Measurements from ENCODE around the gene USP46. TPM values are rescaled to one million over a fixed set of nuclear protein-coding genes. Genes with fewer than 3 reads are reported as not detected.
A peak's percentile ranks its signal among the peaks of the same experiment; 100 is the strongest.

The USP46 gene
- total RNA-seq, 2 experiments from 2014 or later = 6.1 TPM

- no peak for DNase-seq
- Mint-ChIP-seq H3K27me3 (peaks cover 3% of the 10 kb centered on the region), H3K4me3 (no peak overlapping the region), H3K9me3 (no peaks in the 10 kb centered on the region), H3K36me3 (no peaks in the 10 kb centered on the region), H3K27ac (no peak overlapping the region), H3K4me1 (peaks cover 4% of the 10 kb centered on the region)
Measured at GRCh38 chr4:52617336-52618020, 41.6 kb downstream of the USP46 start.

- H3K4me3 Mint-ChIP-seq = no peak overlapping the region
- H3K27ac Mint-ChIP-seq = no peak overlapping the region
- H3K36me3 Mint-ChIP-seq = peaks cover 11% of the 10 kb centered on the region
- no peak for DNase-seq
- H3K27me3 Mint-ChIP-seq = peaks cover 3% of the 10 kb centered on the region
- peaks cover 4% of the 10 kb centered on the region for H3K4me1 Mint-ChIP-seq
- H3K9me3 Mint-ChIP-seq = peaks cover 3% of the 10 kb centered on the region
Measured at GRCh38 chr4:52614241-52614640, 44.9 kb downstream of the USP46 start.

DNA sequence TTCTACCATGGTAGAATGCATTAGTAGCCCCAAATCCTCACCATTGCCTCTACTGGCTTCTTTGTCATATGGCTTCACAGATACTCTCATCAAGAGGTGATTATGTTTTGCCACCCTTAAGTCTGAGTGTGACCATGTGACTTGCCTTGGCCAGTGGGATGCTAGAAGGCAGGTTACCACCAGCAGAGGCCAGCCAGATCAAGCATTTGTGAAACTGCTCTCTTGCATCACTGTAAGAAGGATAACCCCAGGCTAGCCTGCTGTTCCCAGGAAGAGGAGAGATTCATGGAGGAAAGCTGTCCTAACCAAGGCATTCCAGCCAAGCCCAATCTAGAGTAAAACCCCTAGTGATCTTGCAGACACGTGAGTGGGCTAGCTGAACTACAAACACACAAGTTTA is 46.8 kb downstream of the USP46 start:
- peaks cover 3% of the 10 kb centered on the region for H3K9me3 Mint-ChIP-seq
- H3K4me1 Mint-ChIP-seq = peaks cover 2% of the 10 kb centered on the region
- H3K27ac Mint-ChIP-seq = no peak overlapping the region
- H3K4me3 Mint-ChIP-seq = no peak overlapping the region
- H3K27me3 Mint-ChIP-seq = peaks cover 3% of the 10 kb centered on the region
- no peak for DNase-seq
- H3K36me3 Mint-ChIP-seq = peaks cover 11% of the 10 kb centered on the region

- DNase-seq = no peak
- Mint-ChIP-seq H3K4me3 (no peak overlapping the region), H3K27me3 (no peaks in the 10 kb centered on the region), H3K9me3 (peaks cover 5% of the 10 kb centered on the region), H3K4me1 (no peaks in the 10 kb centered on the region), H3K27ac (no peak overlapping the region), H3K36me3 (peaks cover 12% of the 10 kb centered on the region)
Measured at GRCh38 chr4:52611030-52611555, 48.0 kb downstream of the USP46 start.

- DNase-seq = no peak
- H3K9me3 Mint-ChIP-seq = peaks cover 5% of the 10 kb centered on the region
- H3K36me3 Mint-ChIP-seq = peaks cover 13% of the 10 kb centered on the region
- no peaks in the 10 kb centered on the region for H3K27me3 Mint-ChIP-seq
- H3K4me3 Mint-ChIP-seq = no peak overlapping the region
- H3K27ac Mint-ChIP-seq = no peak overlapping the region
- no peaks in the 10 kb centered on the region for H3K4me1 Mint-ChIP-seq
Measured at GRCh38 chr4:52606726-52607125, 52.4 kb downstream of the USP46 start.

GRCh38 chr4:52606040-52606439 is 53.1 kb downstream of the USP46 start:
- no peak overlapping the region for H3K4me3 Mint-ChIP-seq
- H3K4me1 Mint-ChIP-seq = no peaks in the 10 kb centered on the region
- H3K36me3 Mint-ChIP-seq = peaks cover 13% of the 10 kb centered on the region
- peaks cover 5% of the 10 kb centered on the region for H3K9me3 Mint-ChIP-seq
- no peak for DNase-seq
- H3K27ac Mint-ChIP-seq = no peak overlapping the region
- H3K27me3 Mint-ChIP-seq = no peaks in the 10 kb centered on the region

GRCh38 chr4:52604215-52604614 is 54.9 kb downstream of the USP46 start:
- H3K27ac Mint-ChIP-seq = no peak overlapping the region

GRCh38 chr4:52600275-52600674 is 58.8 kb downstream of the USP46 start:
- no peaks in the 10 kb centered on the region for H3K9me3 Mint-ChIP-seq
- peaks cover 5% of the 10 kb centered on the region for H3K36me3 Mint-ChIP-seq
- DNase-seq = no peak
- H3K4me1 Mint-ChIP-seq = no peaks in the 10 kb centered on the region
- no peaks in the 10 kb centered on the region for H3K27me3 Mint-ChIP-seq
- H3K27ac Mint-ChIP-seq = no peak overlapping the region
- no peak overlapping the region for H3K4me3 Mint-ChIP-seq

More at GRCh38 chr4:52604215-52604614, 54.9 kb downstream of the USP46 start:
- H3K36me3 Mint-ChIP-seq = peaks cover 6% of the 10 kb centered on the region
- DNase-seq = no peak
- no peak overlapping the region for H3K4me3 Mint-ChIP-seq
- H3K4me1 Mint-ChIP-seq = no peaks in the 10 kb centered on the region
- peaks cover 2% of the 10 kb centered on the region for H3K9me3 Mint-ChIP-seq
- no peaks in the 10 kb centered on the region for H3K27me3 Mint-ChIP-seq

GRCh38 chr4:52595001-52595400 is 64.1 kb downstream of the USP46 start:
- Mint-ChIP-seq H3K9me3 (no peaks in the 10 kb centered on the region), H3K27me3 (no peaks in the 10 kb centered on the region), H3K4me1 (no peaks in the 10 kb centered on the region), H3K36me3 (peaks cover 2% of the 10 kb centered on the region), H3K27ac (no peak overlapping the region), H3K4me3 (no peak overlapping the region)
- no peak for DNase-seq

DNA sequence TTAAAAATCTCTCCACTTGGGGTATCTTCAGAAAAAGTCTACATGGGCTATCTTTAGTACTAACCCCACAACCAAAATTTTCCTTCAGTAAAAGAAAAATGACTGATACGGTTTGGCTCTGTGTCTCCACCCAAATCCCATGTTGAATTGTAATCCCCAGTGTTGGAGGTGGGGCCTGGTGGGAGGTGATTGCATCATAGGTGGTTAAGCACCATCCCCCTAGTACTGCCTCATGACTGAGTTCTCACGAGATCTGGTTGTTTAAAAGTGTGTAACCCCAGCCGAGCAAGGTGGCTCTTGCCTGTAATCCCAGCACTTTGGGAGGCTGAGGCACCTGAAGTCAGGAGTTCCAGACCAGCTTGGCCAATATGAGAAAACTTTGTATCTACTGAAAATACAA is 66.8 kb downstream of the USP46 start:
- H3K27me3 Mint-ChIP-seq = no peaks in the 10 kb centered on the region
- H3K4me3 Mint-ChIP-seq = no peak overlapping the region
- DNase-seq = no peak
- H3K36me3 Mint-ChIP-seq = peaks cover 2% of the 10 kb centered on the region
- peaks cover 4% of the 10 kb centered on the region for H3K4me1 Mint-ChIP-seq
- H3K9me3 Mint-ChIP-seq = no peaks in the 10 kb centered on the region
- H3K27ac Mint-ChIP-seq = no peak overlapping the region

- no peak overlapping the region for H3K27ac Mint-ChIP-seq
Measured at GRCh38 chr4:52588771-52589591, 70.1 kb downstream of the USP46 start.

GRCh38 chr4:52588097-52588496 is 71.0 kb downstream of the USP46 start:
- no peak overlapping the region for H3K4me3 Mint-ChIP-seq
- H3K27ac Mint-ChIP-seq = no peak overlapping the region
- no peak for DNase-seq
- H3K9me3 Mint-ChIP-seq = no peaks in the 10 kb centered on the region
- no peaks in the 10 kb centered on the region for H3K36me3 Mint-ChIP-seq
- peaks cover 5% of the 10 kb centered on the region for H3K27me3 Mint-ChIP-seq
- peaks cover 4% of the 10 kb centered on the region for H3K4me1 Mint-ChIP-seq

More at GRCh38 chr4:52588771-52589591, 70.1 kb downstream of the USP46 start:
- H3K9me3 Mint-ChIP-seq = no peaks in the 10 kb centered on the region
- peak; percentile 1 for DNase-seq
- H3K27me3 Mint-ChIP-seq = peaks cover 5% of the 10 kb centered on the region
- H3K4me3 Mint-ChIP-seq = no peak overlapping the region
- H3K36me3 Mint-ChIP-seq = no peaks in the 10 kb centered on the region
- peaks cover 4% of the 10 kb centered on the region for H3K4me1 Mint-ChIP-seq

DNA sequence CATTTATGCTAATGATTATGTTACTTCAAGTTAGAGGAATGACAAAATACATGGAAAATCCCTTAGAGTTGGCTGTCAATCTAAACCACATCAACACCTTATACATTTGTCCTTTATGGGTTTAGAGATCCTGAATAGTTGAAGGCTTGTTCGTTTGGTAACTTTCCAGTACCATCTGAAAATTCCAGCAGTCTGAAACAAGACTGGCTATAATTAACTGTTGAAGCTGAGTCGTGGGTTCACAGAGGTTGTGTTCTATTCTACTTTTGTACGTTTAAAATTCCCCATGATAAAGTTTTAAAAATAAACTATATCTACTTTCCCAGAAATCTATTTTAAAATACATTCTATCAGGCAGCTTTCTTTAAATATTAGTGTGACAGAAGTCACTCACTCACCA is 73.0 kb downstream of the USP46 start:
- H3K27me3 Mint-ChIP-seq = peaks cover 10% of the 10 kb centered on the region
- no peak overlapping the region for H3K27ac Mint-ChIP-seq
- no peaks in the 10 kb centered on the region for H3K9me3 Mint-ChIP-seq
- no peaks in the 10 kb centered on the region for H3K36me3 Mint-ChIP-seq
- no peak overlapping the region for H3K4me3 Mint-ChIP-seq
- DNase-seq = no peak
- H3K4me1 Mint-ChIP-seq = peaks cover 4% of the 10 kb centered on the region

GRCh38 chr4:52585379-52585778 is 73.7 kb downstream of the USP46 start:
- no peak for DNase-seq
- H3K4me3 Mint-ChIP-seq = no peak overlapping the region
- H3K4me1 Mint-ChIP-seq = peaks cover 4% of the 10 kb centered on the region

GRCh38 chr4:52579602-52580272 is 79.4 kb downstream of the USP46 start:
- DNase-seq = no peak
- Mint-ChIP-seq H3K27me3 (peaks cover 11% of the 10 kb centered on the region), H3K4me1 (no peaks in the 10 kb centered on the region), H3K27ac (no peak overlapping the region), H3K36me3 (no peaks in the 10 kb centered on the region), H3K9me3 (no peaks in the 10 kb centered on the region), H3K4me3 (no peak overlapping the region)

More at GRCh38 chr4:52585379-52585778, 73.7 kb downstream of the USP46 start:
- peaks cover 10% of the 10 kb centered on the region for H3K27me3 Mint-ChIP-seq
- H3K27ac Mint-ChIP-seq = no peak overlapping the region
- H3K36me3 Mint-ChIP-seq = no peaks in the 10 kb centered on the region
- no peaks in the 10 kb centered on the region for H3K9me3 Mint-ChIP-seq

Measured in activated naive CD8-positive, alpha-beta T cell treated with anti-CD3 and anti-CD28 coated beads for 36 hours (primary cell).